Putamen (tissue), 1 donor: ENCODE data around the gene MACROH2A1.

ENCODE experiments used
- DNase-seq: peaks from one replicate; pipeline ENCODE4 v3.0.0-alpha.2; 2016; ENCODE audit warnings: low spot score

The MACROH2A1 gene

DNA sequence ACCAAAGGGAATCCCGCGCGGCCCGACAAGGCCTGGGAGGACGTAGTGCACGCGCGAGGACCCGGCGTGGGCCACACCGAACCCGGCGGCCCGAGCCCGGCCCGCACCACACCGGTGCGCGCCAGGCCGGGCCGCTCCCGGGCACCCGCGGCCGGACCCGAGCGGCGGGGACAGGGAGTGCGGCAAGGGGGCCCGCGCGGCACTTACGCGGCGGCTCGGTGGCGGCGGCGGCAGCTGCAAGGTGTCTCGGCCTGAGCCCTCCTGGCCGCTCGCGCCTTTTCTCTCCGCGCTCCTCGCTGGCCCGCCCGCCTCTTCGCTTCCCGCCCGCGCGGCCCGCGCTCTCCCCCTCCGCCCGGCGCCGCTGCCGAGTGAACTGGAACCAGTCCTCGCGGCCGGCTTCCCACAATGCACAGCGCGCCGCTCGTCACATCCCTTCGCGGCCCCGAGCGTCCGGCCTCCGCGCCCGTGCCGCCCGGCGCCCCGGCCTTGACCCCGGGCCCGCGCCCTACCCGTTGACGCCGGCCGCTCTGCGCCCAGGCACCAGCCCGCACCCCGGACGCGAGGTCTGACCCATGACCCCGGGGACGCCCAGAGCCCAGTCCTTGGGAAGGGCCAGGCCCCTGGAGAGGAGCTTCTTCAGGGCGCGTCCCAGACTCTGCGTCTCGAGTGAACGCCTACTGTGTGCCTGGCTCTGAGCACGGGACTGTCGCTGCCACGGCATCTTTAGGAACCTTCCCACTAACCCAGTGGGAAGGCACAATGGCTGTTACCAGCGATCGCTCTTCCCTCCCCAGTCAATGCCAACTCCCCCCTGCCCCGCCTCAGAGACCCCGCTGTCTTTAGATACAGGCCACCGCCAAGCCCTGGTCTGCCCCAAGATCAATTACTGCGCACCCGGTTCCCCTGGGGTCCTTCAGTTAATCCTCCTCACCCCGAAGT lies at the start of gene MACROH2A1:
Gene MACROH2A1, minus strand, starts transcription at position 377 of the 939 bp plus-strand sequence. CDS start 10,138 bp downstream, outside the sequence.
- peak; percentile 89 for DNase-seq

GRCh38 chr5:135448071-135448739 lies 49.2 kb upstream of the MACROH2A1 start:
- no peak for DNase-seq

DNA sequence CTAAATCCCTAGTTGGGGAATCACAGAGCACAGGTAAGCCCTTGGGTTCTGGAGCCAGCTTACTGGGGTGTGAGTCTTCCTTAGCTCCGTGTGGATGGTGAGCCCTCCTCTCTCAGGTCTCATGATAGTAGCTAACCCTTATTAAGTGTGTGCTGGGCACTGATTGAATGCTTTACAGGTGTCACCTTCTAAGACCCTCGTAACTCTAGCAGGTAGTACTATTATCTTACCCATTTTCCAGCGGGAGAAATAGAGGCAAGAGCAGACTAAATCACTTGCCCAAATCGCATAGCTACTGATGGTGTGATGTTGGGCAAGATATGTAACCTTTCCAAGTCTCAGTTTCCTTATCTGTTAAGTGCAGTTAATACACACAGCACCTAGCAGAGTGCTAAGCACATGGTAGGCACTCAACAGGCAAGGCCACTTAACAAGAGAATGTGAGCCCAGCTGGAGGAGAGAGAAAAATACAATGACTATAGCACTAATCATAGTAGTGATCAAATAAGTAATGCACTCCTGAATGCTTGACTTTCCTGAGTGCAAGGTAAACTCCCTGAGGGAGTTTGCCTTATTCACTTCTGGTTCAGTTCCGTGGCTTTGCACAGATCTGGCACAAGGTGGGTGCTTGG lies 48.4 kb upstream of the MACROH2A1 start, which contains the start of gene DCANP1:
Gene DCANP1, minus strand, starts transcription at position 51 of the 632 bp plus-strand sequence. CDS start 240 bp downstream, outside the sequence.
- DNase-seq: no peak

DNA sequence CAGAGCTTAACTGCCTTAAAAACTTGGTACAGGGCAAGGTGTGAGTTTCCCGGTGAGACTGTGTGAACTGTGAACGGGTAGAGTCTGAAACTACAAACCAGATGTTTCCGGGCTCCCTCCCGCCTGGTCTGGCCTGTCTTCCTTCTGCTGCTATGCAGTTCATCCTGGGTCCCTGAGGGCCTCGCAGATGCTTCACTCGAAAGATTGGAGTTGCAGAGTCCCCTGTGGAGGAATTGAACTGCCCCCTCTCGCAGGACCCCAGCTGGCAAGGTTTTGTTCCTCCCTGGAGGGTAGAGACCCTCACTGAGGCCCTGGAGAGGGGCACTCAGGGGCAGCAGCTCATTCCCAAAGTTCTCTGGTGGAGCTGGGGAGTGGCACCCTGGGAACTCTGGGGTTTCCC lies 47.6 kb upstream of the MACROH2A1 start:
- no peak for DNase-seq

DNA sequence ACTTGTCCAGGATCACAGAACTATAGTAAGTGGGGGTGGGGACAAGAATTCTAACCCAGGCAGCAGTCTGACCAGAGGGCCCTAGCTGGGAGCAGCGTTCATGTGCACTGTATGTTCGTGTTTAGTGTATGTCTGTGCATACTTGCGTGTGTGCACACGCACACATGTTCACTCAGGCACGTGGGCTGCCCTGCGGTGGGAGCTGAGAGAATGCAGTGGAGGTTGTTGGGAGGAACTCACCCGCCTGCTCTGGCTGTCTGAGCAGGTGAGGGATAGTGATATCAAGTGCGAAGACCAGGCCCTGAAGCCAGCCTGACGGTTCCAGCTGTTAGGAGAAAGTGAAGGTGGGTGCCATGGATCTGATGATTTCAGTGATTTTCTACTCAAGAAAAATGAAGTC lies 47.2 kb upstream of the MACROH2A1 start:
- no peak for DNase-seq

DNA sequence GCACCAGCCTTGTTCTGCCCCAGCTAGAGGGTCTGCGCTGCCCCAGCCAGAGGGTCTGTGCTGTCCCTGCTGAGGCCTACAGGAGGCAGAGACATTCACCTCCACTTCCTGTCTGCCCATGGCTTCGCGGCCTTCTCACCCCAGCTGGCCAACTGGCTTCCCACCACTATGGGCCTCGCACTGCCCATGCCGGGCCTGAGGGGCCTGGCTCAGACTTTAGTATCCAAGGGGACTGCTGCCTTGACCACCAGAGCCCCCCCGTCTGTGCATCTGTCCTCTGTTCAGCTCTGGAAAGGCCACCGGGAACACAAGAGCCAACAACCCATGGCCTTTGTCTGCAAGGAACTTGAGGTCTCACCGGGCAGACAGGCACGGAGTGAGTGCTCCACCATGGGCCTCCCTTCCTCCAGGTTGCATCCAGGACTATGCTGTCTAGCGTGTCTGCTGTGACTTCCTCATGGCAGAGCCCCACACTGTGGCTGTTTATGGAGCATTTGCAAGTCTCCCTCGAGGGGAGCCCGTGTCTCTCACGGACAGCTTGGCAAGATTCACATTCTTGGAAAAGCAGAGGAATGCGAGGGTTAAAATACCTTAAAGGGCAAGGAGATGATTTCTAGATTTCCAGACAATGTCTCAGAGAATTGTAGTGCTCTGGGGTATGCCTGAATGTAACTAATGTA lies 46.4 kb upstream of the MACROH2A1 start:
- DNase-seq: no peak

- no peak for DNase-seq
These were observed 45.9 kb upstream of the MACROH2A1 start for GRCh38 chr5:135444881-135445280.

GRCh38 chr5:135444360-135444759 lies 45.3 kb upstream of the MACROH2A1 start:
- DNase-seq: no peak

- DNase-seq: no peak
These were observed 44.3 kb upstream of the MACROH2A1 start for GRCh38 chr5:135443161-135443960.

DNA sequence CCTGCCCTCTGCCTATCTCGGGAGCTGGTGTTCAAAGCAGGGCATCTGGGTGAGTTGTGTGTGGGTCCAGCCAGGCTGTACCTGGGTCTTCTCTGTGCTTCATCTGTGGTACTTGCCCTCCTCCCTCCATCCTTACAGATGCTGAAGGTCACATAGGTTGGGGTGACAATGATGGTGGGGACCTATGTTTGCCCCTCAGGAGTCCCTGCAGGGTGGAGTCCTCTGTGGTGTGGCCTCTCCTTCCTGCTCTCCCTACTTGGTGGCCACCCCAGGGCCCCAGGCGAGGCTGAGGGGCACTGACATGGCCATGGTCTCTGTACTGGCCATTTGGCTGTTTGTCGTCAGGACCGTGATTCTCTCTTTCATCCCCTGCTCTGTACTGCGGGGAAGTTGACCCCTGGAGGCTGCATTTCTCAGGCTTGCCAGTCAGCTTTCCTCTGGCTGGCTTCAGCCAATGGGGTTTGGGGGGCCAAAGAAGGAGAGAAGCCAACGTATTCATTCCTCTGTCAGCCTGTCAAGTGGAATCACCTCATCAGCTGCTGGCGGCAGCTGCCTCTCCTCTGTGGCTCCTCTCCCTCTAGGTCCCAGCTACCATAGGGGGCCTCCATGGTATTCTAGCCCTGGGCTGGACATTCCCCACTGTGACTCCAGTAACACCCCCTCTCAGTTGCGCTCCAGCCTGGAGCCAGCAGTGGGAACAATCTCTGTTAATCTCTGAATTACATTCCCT lies 43.6 kb upstream of the MACROH2A1 start:
- no peak for DNase-seq

DNA sequence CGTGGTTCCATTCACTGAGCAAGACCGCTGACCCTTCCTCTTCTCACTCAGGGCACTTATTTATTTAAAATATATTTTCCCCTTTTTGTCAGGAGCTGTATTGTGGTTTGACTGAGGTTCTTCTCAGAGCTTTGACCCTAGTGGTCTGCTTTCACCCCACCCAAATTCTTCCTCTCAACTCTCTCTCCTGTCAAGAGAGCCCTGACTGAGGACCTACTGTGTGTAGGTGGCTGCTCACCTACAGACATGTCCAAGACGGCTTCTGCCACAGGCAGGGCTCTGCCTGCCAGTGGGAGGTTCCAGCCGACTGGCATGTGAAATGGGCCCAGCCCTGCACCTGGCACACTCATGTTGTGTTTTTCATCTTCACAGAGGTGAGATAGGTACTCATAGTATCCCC lies 42.9 kb upstream of the MACROH2A1 start:
- no peak for DNase-seq

- DNase-seq: no peak
These were observed 42.4 kb upstream of the MACROH2A1 start for GRCh38 chr5:135441350-135441831.

DNA sequence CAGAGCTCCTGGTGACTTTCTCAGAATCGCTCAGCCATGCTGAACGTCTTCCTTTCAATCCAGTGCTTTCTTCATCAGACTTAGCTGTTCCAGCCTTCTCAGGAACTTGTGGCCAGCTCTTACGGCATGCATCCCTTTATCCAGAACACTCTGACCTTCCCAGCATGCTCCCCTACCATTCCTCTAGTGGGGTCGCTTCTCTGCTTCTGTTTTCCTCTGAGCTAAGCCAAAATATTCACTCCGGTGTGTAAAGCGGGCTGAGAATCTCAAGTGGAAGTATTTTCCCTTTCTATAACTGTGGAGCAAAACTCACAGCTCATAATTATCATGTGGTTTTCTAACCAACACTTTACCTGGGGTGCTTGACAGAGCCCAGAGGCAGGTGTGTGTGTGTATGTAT lies 41.9 kb upstream of the MACROH2A1 start:
- no peak for DNase-seq

- no peak for DNase-seq
These were observed 40.5 kb upstream of the MACROH2A1 start for GRCh38 chr5:135439231-135440205.

DNA sequence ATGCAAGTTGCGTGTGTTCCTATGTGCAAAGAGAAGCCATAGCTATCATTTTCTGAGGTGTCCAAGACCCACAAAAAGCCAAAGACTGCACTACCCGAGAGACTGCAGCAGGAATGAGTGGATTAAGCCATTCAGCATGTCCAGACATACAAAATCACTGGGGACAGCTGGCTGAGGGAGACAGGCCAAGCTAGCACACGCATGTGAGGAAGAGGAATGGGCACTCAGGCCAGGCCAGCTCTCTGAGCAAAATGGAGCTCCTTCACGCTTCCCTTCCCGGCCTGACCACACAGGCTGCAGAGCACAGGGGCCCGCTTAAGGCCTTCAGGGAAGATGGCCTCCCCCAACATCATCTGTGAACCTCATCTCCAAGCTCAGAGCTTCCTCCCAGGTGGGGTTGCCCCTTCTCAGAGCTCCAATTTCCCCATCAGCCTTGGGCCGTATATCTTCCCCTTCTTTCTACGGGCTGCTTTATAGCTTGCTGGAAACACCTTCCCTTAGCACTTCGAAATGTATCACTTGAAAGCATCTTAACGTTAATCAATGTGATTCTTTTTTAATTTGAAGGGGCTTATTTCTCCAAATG lies 39.7 kb upstream of the MACROH2A1 start:
- DNase-seq: no peak

GRCh38 chr5:135437796-135438560 lies 38.9 kb upstream of the MACROH2A1 start:
- DNase-seq: no peak

- peak; percentile 43 for DNase-seq
These were observed 38.4 kb upstream of the MACROH2A1 start for GRCh38 chr5:135437422-135437795.

- DNase-seq: no peak
These were observed 38.0 kb upstream of the MACROH2A1 start for GRCh38 chr5:135436951-135437418.
